HG03045 (cell line): ENCODE measurements around the gene CHMP3.
"Not testable (repeated sequence)": the region's sequence is repeated elsewhere in the genome, so short reads cannot be mapped to it uniquely, and the experiment has no call there.

Experiments
- ATAC-seq: cut with Tn5 transposase; IDR thresholded peaks from one replicate; pipeline ENCODE4 v1.9.1; 2021; ENCODE audit warnings: mild to moderate bottlenecking, moderate library complexity; ENCODE audit not compliant: unreplicated experiment

The CHMP3 gene

DNA sequence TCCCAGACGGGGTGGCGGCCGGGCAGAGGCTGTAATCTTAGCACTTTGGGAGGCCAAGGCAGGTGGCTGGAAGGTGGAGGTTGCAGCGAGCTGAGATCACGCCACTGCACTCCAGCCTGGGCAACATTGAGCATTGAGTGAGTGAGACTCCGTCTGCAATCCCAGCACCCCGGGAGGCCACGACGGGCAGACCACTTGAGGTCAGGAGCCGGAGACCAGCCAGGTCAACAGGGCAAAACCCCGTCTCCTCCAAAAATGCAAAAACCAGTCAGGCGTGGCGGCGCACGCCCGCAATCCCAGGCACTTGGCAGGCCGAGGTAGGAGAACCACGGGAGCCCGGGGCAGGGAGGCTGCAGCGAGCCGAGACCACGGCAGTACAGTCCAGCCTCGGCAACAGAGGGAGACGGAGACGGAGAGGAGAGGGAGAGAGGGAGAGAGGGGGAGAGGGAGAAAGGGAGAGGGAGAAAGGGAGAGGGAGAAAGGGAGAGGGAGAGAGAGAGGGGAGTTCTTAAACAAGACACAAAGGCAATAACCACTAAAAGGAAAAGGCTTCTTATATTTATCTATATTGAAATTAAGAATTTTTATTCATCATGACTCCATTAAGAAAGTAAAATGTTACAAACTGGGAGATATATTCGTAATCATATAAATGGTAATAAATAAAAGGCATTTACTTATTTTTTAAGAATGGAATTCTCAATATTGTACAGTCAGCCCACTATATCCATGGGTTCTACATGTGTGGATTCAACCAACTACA lies 13.1 kb downstream of the CHMP3 start:
- not testable (repeated sequence) for ATAC-seq

DNA sequence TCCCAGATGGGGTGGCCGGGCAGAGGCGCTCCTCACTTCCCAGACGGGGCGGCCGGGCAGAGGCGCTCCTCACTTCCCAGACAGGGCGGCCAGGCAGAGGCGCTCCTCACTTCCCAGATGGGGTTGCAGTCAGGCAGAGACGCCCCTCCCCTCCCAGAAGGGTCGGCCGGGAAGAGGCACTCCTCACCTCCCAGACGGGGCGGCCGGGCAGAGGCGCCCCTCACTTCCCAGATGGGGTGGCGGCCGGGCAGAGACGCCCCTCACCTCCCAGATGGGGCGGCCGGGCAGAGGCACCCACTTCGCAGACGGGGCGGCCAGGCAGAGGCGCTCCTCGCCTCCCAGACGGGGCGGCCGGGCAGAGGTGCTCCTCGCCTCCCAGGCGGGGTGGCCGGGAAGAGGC lies 13.8 kb downstream of the CHMP3 start:
- ATAC-seq: not testable (repeated sequence)

GRCh38 chr2:86548913-86549396 lies 14.3 kb downstream of the CHMP3 start:
- not testable (repeated sequence) for ATAC-seq

GRCh38 chr2:86548165-86548912 lies 14.9 kb downstream of the CHMP3 start:
- not testable (repeated sequence) for ATAC-seq

- not testable (repeated sequence) for ATAC-seq
Observed at GRCh38 chr2:86545296-86545924, 17.8 kb downstream of the CHMP3 start.

DNA sequence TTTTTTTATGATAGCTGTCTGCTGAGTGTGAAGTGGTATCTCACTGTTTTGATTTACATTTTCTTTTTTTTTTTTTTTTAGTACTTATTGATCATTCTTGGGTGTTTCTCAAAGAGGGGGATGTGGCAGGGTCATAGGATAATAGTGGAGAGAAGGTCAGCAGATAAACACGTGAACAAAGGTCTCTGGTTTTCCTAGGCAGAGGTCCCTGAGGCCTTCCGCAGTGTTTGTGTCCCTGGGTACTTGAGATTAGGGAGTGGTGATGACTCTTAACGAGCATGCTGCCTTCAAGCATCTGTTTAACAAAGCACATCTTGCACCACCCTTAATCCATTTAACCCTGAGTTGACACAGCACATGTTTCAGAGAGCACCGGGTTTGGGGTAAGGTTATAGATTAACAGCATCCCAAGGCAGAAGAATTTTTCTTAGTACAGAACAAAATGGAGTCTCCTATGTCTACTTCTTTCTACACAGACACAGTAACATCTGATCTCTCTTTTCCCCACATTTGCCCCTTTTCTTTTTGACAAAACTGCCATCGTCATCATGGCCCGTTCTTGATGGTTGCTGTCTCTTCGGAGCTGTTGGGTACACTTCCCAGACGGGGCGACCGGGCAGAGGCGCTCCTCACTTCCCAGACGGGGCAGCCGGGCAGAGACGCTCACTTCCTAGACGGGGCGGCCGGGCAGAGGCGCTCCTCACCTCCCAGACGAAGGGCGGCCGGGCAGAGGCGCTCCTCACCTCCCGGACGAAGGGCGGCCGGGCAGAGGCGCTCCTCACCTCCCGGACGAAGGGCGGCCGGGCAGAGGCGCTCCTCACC lies 18.8 kb downstream of the CHMP3 start:
- not testable (repeated sequence) for ATAC-seq

DNA sequence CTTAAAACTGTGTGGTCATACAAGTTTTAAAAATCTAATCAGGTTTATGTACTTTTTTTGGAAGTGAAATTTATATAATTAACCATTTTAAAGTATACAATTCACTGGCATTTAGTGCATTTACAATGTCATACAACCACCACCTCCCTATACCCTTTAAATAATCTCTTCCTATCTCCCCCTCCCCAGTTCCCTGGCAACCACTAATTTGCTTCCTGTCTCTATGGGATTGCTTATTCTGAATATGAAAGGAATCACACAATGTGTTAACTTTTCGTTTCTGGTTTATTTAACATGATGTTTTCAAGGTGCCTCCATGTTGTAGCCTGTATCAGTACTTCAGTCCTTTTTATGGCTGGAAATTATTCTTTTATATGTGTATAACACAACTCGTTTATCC lies 19.4 kb downstream of the CHMP3 start:
- ATAC-seq: no peak

DNA sequence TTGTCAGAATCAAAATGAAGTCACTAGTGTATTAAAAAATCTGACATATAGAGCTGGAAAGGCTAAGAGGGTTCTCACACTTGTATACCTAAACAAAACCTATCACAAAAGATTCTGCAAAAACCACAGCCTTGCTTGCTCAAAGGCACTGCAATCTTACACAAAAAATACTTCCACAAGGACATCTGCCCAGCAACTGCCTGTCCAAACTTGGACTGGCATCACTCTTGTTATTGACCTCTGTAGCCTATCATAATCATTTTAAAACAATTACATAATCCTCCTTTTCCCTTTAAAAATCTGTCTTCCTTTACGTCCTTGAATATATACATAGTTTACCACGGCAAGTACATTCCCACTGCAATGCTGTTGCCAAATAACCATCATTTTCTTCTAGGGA lies 19.9 kb downstream of the CHMP3 start:
- no peak for ATAC-seq

GRCh38 chr2:86542814-86543213 lies 20.4 kb downstream of the CHMP3 start:
- ATAC-seq: no peak

DNA sequence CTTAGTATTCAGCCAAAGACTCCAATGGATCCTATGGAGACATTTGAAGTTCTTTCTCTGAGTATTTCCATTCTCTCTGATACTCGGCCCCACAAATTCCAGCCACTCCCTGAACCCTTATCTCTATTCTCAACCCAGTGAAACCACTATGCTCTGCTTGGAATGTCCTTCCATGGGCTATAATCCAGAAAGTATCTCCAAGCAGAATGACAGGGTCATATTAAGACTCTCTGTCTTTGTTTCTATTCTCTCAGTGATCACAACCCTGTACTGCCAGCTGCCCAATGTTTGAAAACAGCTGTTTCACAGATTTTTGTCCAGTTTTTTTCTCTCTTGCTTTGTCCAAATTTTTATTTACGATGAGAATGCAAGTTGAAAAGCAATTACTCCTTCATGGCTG lies 21.9 kb downstream of the CHMP3 start:
- no peak for ATAC-seq

GRCh38 chr2:86533589-86533988 lies 29.7 kb downstream of the CHMP3 start:
- no peak for ATAC-seq

DNA sequence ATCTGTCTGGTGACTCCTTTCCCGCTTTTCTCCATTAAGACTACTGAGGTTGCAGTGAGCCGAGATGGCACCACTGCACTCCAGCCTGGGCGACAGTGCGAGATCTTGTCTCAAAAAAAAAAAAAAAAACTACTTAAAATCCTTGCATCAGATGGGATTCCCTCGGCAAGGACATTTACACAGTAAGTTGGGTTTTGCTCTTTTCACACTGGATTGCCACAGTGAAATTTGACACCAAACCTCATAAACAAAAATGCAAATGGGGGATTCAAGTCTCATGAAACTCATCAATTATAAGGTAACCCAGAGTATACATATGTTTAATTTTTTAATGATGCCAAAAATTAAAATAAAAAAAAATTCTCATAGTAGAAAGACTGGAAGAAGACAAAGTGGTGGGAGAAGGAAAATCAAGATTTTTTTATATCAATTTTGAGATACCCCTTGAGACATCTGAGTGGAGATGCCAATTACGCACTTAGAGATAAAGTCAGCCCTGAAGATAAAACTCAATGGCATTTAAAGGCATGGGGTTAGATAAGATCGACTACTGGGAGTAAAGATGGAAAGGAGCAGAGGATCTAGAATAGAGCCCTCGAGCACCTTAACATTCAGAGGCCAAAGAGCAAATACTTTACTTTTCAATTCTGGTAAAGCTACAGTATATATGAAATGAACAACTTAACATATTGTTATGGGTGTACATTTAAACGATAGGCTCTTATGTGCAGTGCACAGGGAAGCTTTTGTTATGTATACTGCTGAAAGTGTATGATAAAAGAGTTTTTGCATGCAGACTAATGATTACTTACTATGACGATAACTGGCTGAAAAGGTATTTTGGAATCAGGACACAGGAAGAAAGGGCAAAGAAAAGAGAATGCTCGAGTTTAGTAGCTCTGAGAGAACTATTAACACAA lies 37.6 kb downstream of the CHMP3 start:
- ATAC-seq: no peak

DNA sequence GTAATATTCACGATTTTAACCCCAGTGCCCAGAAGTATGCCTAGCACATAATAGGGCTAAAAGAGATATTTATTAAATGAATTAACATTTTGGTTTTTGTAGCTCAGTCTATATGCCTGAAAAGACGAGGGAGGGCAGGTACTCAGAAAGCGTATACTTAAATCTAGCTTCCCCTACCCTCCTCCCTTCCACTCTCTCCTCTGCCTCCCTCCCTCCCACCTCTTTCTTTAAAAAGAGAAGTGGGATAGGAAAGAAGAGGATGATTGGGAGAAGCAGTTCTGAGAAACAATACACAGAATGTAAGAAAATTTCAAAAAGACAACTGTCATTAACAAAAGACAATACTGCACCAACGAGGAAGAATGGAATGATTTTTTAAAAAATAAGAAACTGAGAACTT lies 39.8 kb downstream of the CHMP3 start:
- no peak for ATAC-seq

DNA sequence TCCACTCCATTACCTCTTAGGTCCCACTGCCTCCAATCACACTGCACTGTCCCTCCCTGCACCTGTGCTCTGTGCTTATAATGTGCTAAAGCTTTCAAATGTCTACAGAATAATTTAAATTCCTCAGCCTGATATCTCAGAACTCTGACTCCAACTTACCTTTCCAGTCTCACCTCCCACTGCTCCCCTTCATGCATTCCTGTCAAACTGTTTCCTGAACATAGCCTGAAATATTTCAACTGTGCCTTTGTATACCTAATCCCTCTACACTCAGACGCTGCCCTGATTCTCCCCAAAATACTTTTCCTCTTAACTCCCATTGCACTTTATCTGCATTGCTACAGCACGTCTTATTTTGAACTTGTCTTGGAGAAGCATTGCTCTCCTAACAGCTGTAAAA lies 40.5 kb downstream of the CHMP3 start:
- ATAC-seq: no peak

DNA sequence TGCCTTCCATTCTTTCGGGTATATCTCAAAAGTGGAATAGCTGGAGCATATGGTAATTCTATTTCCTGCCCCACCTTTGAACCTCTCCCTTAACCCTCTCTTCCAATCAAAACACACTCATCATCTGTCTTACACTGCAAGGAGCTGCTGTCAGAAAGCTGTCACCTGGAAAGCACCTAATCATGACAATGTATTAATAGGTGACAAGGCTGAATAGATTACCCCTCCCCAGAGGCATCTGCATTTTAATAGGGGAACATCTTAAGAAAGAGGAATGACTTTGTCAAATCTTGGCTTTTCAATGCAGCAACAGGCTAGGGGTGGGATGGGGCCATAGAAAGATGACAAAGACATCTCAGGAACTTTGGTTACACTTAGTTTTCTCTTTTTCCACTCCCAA lies 41.3 kb downstream of the CHMP3 start:
- ATAC-seq: no peak

GRCh38 chr2:86520153-86520552 lies 43.1 kb downstream of the CHMP3 start:
- ATAC-seq: no peak

GRCh38 chr2:86519349-86519748 lies 43.9 kb downstream of the CHMP3 start:
- ATAC-seq: no peak

DNA sequence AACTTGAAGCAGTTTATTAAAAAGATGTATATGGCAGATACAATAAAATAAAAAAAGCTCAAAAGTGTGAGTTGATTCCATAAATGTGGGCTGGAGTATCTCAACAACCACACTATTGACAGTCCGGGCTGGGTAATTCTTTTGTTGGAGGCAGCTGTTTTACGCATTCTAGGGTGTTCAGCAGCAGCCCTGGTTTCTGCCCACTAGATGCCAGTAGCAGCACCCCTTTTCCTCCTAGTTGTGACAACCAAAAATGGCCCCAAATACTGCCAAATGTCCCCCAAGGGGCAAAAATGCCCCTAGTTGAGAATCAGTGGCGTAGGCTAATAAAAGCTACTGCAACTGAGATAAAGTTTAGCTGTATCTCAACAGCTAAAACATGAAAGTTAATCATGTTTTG lies 44.8 kb downstream of the CHMP3 start:
- ATAC-seq: no peak

DNA sequence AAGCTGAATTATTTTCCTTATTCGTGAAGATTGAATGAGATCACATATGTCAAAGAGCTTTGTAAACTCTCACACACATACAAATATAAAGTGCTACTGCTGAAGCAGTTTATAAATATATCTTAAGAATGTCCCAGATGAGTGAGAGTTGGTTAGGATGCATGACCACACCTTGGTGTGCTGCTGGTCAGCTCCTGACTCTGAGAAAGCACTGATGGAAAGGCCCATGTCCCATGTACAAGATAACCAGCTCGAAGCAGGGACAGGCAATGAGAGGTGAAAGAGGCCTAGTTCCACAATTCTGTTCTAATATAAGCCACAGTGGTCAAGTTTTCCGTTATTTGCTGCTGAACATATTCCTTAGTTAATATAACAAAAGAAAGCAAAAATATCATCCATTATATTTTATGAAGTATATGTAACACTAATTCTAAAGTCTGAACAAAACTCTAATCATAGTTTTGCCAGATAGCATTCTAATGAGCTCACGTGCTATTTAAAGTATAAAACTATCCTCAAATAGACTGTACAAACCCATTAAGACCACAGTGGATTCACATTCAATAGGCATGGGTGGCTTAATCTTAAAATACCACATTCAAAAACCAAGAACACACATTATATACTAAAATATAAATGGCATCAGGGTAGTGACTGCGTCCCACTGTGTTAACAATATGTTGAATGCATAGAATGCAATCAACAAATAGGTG lies 49.1 kb downstream of the CHMP3 start:
- ATAC-seq: no peak
